Limb (tissue), 2 donors: ENCODE measurements around the gene MMP23B.
A peak's percentile ranks its signal among the peaks of the same experiment; 100 is the strongest.
"Not testable (repeated sequence)": the region's sequence is repeated elsewhere in the genome, so short reads cannot be mapped to it uniquely, and the experiment has no call there.

Experiments
- DNase-seq, 2 donors: peaks; one replicate each; pipeline ENCODE4 v3.0.0-alpha.2; 2016; ENCODE audit errors: extremely low spot score in 2 of 2

The MMP23B gene

DNA sequence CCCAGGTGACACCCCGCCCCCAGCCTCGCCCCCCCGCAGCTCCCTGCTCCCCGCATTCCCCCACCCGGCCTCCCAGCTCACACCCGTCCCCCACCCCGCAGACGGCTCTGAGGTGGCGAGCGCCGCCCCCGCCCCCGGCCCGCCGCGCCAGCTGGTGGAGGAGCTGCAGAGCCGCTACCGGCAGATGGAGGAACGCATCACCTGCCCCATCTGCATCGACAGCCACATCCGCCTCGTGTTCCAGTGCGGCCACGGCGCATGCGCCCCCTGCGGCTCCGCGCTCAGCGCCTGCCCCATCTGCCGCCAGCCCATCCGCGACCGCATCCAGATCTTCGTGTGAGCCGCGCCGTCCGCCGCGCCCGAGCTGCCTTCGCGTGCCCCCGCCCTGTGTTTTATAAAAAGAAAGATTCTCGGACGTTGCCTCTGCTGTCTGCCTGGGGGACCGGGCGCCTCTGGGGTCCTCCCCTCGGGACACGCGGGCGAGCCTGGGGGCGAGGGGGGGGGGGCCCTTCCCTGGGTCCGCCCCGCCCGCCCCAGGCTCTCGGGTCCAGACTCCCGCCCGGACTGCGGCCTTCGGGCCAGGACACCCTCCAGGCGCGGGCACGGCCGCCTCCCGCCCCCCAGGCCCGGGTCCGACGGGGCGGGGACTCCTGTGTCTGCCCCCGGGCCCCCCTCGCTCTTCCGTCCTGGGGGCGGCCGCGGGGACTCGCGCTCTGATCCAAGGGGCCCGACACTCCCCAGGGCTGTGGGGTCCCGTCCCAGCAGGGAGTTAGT, 1.6 kb upstream of the MMP23B start:
- peak; percentile 85 to 90 for DNase-seq

DNA sequence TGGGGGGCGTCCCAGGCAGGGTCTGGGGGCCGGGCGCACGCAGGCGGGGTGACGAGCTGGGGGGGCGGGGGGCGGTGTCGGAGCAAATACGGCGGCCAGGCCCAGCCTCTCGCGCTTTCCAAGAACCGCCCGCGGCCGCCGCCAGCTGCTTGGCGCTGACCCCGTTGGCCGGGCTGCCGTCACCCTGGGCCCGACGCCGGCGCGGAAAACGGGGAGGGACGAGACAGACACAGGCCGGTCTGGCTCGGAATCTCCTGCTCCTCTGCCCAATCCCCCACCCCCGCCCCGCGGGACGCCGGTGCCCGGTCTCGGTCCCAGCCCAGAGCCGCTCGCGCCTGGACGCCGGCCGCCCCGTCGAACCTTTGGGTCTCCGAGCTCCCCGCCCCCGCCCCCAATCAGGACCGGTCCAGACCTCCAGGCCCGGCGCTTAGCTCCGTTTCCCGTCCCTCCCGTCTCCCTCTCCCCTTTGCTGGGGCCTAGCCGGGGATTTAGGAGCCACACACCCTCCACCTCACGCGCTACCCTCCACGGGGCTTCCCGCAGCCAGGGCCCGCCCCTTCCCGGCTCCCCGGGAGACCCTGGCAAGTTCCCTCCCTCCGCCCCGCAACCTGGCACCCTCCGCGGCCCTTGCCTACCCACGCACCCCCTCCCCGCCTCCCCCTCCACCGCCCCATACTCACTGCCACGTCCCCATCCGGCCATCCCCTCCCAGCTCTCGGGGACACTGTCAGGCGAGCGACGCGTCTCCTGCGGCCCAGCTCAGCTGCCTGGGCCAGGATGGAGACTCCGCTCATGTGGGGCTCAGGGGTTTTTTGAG, 800 bp upstream of the MMP23B start:
- DNase-seq = peak; percentile 70 to 79

DNA sequence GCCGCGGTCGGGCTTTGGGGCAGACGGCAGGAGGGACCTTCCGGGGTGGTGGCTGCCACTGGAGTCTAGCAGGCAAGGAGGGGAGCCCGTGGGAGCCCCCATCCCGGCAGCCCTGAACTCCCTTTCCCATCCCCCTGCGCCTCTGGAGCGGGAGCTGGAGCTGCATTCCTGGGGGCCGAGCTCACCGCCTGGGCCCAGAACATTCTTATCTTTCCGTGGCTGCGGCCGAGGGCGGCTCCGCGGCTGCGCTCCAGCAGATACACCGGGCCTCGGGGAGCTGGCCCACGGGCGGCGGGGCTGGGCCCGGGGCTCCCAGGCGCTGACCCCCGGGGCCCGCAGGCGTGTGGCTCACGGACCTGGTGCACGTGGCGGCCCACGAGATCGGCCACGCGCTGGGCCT, 1.4 kb downstream of the MMP23B start:
- DNase-seq = not testable (repeated sequence)

- not testable (repeated sequence) for DNase-seq
Observed at GRCh38 chr1:1634613-1635012, 2.6 kb downstream of the MMP23B start.

GRCh38 chr1:1636621-1637478, 4.9 kb downstream of the MMP23B start:
- not testable (repeated sequence) for DNase-seq

GRCh38 chr1:1637479-1637875, 5.5 kb downstream of the MMP23B start:
- DNase-seq = not testable (repeated sequence)

DNA sequence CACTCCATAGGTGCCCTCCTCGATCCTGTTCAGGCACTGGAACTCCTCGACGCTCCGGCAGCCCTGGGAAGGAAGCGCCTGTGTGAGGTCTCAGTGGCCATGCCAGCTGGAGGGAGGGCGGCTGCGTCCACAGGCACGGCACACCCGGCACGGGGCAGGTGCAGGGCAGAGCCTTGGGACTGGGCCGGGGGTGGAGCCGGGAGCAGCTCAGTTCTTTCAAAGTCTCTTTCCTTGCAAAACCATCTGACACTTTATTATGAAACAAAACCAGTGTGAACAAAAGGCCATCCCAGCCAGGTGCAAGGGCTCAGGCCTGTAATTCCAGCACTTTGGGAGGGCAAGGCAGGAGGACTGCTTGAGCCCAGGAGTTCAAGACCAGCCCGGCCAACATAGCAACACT, 6.6 kb downstream of the MMP23B start:
- not testable (repeated sequence) for DNase-seq

DNA sequence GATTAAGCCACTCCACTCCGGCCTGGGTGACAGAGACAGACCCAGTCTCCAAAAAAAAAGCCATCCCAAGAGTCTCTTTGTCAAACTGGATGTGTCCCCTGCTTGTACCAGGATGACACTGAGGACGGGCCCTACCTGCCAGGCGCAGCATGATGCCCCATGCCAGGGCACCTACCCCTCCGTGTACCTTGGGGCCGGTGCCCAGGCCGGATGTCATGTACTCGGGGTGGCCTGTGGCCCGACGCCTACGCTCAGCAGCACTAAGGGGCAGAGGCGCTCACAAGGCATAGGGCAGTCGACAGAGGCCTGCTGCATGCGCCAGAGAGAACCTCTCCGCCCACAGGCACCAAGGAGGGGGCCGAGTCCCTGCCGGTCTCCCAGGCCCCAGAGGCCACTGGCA, 7.4 kb downstream of the MMP23B start:
- not testable (repeated sequence) for DNase-seq

GRCh38 chr1:1640081-1640480, 8.1 kb downstream of the MMP23B start:
- DNase-seq = not testable (repeated sequence)

DNA sequence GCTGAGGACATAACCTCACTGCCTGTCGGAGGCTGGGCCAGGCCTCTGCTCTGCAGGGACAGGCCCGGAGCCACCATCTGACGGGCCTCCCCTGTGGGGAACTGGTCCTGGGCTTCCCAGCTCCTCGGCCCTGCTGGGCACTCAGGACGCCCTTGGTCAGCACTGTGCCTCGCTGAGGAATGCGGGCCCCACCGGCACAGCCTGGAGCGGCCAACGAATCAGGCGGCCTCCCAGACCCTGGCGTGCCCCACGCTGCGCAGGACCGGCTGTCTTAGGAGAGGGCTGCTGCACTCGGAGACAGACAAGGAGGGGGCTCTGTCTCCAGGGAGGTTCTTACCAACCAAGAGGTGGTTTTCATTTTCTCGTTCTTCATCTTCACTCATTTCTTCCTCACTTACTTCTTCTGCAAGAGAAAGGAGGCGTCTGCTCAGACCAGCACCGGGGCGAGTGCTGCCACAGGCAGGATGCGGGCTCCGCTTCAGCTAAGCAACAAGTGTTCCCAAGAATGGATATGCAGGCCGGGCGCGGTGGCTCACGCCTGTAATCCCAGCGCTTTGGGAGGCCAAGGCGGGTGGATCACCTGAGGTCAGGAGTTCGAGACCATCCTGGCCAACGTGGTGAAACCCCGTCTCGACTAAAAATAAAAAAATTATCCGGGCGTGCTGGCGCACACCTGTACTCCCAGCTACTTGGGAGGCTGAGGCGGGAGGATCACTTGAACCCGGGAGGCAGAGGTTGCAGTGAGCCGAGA, 8.9 kb downstream of the MMP23B start:
- not testable (repeated sequence) for DNase-seq

- not testable (repeated sequence) for DNase-seq
Observed at GRCh38 chr1:1646326-1646725, 14.4 kb downstream of the MMP23B start.

DNA sequence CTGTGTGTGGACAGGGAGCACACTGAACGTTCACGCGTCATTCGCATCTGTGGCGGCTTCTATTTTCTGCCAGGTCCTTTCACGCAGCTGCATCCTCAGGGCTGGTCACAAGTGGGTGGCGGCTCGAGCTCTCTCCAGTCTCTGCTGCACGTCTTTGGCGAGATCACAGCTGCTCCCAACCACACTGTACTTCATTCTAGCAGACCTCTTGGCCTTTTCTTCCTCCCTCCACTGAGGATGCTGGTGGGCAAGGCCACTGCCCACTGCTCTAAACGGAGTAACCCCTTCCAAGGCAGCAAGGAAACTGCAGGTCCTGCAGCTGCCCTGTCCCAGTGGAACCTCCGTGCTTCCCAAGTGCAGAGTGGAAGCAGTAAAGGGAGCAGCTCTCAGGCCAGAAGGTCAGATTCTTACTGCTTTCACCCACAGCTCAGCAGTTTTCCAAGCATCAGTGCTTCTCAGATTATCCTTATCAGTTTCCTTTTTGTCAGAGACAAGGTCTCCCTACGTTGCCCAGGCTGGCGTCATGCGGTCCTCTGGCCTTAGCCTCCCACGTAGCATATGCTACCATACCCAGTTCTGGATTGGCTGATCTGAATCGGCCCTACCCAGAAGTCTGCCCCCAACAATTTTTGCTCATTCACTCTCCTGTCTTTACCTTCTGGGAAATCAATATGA, 15.7 kb downstream of the MMP23B start:
- not testable (repeated sequence) for DNase-seq

DNA sequence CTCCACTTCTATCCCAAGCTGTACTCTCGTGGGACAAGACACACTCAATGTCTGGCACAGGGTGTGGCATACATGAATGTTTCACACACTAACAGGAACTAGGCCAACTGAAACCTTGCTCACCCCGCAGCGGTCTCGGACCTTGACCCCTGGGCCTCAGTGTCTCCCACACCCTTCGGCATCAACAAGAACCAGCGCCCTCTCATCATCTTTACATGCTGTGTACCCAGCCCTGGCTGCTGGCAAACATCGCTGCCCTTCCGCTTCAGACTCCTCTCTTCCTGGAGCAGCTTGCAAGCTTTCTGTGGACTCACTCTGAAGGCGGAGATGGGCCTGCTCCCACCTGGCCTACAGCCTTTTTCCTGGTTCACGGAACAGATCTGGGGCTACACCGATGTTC, 16.3 kb downstream of the MMP23B start:
- DNase-seq = not testable (repeated sequence)

DNA sequence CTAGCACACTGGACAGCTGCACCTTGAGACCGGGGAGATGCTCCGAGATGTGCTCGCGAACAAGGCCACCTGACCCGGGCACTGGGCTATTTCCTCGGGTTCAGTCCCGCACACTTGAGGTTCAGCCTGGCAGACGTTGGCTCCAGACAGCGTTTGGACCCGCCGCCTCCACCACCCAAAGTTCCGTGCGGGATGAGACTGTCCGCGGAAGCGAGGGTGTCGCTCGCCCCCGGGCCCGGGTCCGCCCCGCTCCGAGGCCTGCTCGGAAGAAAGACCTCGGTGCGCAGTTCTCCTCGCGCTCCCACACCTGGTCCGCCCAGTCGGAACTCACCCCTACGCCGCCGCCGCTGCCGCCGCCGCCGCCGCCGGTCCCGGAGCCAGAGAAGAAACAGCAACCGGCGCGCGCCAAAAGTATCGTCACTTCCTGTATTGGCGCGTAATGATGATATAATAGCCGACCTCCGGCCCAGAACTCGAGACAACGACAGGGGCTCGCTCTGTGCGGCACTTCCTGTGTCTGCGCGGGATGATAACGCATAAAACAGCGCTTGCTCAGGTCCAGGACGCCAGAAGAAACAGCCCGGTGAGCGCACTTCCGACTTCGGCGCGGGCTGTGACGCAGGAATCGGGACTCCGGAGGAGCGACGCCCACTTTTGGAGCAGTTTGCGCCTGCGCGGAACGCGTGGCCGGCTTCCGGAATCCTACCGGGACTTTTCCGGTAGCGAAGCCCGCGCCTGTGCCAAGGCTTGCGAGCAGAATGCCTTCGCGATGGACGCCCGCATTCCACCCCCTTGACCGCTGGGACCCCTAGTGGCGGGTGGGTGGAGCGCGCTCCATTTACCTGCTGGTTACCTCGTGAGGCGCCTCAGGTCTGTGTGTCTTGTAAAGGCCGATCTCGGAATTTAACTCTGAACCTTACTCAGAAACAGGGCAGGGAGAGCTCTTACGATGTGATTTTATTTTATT, 26.9 kb downstream of the MMP23B start, which contains the start of gene CDK11B:
Gene CDK11B (minus strand): TSS at position 422 of the 967 bp plus-strand sequence. CDS start 1,519 bp downstream, outside the sequence.
- DNase-seq = peak; percentile 94 to 98

- not testable (repeated sequence) for DNase-seq
Observed at GRCh38 chr1:1662392-1662791, 30.4 kb downstream of the MMP23B start.

- DNase-seq = not testable (repeated sequence)
Observed at GRCh38 chr1:1662830-1663560, 31.0 kb downstream of the MMP23B start.

DNA sequence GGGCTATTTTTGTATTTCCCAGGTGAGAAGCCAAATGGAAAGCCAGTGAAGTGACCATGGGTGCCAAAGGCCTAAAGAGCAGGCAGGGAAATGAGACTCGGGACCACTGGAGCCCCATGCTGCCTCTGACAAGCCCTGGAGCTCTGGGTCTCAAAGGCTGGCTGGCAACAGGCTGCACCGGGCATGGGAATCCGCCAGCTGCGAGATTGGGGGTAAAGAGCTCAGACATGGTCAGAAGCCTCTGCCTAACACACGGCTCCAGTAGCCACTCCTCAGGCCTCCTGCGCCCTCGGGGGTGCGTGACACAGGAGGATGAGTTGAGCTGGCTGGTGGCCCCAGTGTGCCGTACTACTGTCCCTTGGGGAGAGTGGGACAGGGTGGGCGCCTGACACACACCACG, 32.3 kb downstream of the MMP23B start:
- DNase-seq = not testable (repeated sequence)
